H9 (cell line): ENCODE data around the gene A4GNT. TPM values are rescaled to one million over a fixed set of nuclear protein-coding genes. Genes with fewer than 3 reads are reported as not detected.
A peak's percentile ranks its signal among the peaks of the same experiment; 100 is the strongest.

ENCODE experiments used
- DNase-seq: peaks from one replicate; pipeline ENCODE4 v3.0.0-alpha.2; 2017
- H2AFZ ChIP-seq: one replicate; pipeline ENCODE4 v1.6.1; 2013; ENCODE audit warnings: mild to moderate bottlenecking, low read length, control low read depth, moderate library complexity
- H2AK5ac ChIP-seq: 2 replicates; pipeline ENCODE4 v1.6.1; 2013; ENCODE audit warnings: low read length, control low read depth, mixed read lengths; ENCODE audit not compliant: insufficient read length
- H2BK120ac ChIP-seq: one replicate; pipeline ENCODE4 v1.6.1; 2013; ENCODE audit warnings: low read depth, mild to moderate bottlenecking, low read length, control low read depth, inconsistent platforms; ENCODE audit not compliant: poor library complexity, severe bottlenecking
- H2BK12ac ChIP-seq: 2 replicates; pipeline ENCODE4 v1.6.1; 2013; ENCODE audit warnings: low read length, control low read depth, mixed read lengths, low read depth; ENCODE audit not compliant: insufficient read length
- H2BK15ac ChIP-seq: 2 replicates; pipeline ENCODE4 v1.6.1; 2013; ENCODE audit warnings: low read depth, low read length, control low read depth
- H2BK20ac ChIP-seq: one replicate; pipeline ENCODE4 v1.6.1; 2013; ENCODE audit warnings: low read depth, mild to moderate bottlenecking, low read length, control low read depth, inconsistent platforms; ENCODE audit not compliant: poor library complexity, severe bottlenecking
- H2BK5ac ChIP-seq: 2 replicates; pipeline ENCODE4 v1.6.1; 2013; ENCODE audit warnings: low read length, control low read depth, mixed read lengths; ENCODE audit not compliant: insufficient read length
- H3K14ac ChIP-seq: 2 replicates; pipeline ENCODE4 v1.6.1; 2013; ENCODE audit warnings: low read length, control low read depth; ENCODE audit not compliant: insufficient read depth
- H3K18ac ChIP-seq: 2 replicates; pipeline ENCODE4 v1.6.1; 2013; ENCODE audit warnings: low read depth, mild to moderate bottlenecking, mixed read lengths, low read length, control low read depth; ENCODE audit not compliant: insufficient read length
- H3K23ac ChIP-seq: 2 replicates; pipeline ENCODE4 v1.6.1; 2013; ENCODE audit warnings: low read length, control low read depth, mixed read lengths, low read depth; ENCODE audit not compliant: insufficient read length
- H3K23me2 ChIP-seq: 2 replicates; pipeline ENCODE4 v1.6.1; 2013; ENCODE audit warnings: low read depth, mild to moderate bottlenecking, mixed read lengths, low read length, control low read depth; ENCODE audit not compliant: insufficient read length, poor library complexity, severe bottlenecking
- H3K27ac ChIP-seq: 2 replicates; pipeline ENCODE4 v1.5.1; 2013; ENCODE audit warnings: low read length, control low read depth, mixed read lengths, low read depth; ENCODE audit not compliant: insufficient read length
- H3K27me3 ChIP-seq: 2 replicates; pipeline ENCODE4 v1.6.1; 2013; ENCODE audit warnings: low read length, control low read depth, inconsistent platforms; ENCODE audit not compliant: insufficient read depth
- H3K4ac ChIP-seq: 2 replicates; pipeline ENCODE4 v1.6.1; 2013; ENCODE audit warnings: low read depth, mild to moderate bottlenecking, control low read depth, inconsistent platforms, low read length, moderate library complexity
- H3K4me1 ChIP-seq: 2 replicates; pipeline ENCODE4 v1.6.1; 2013; ENCODE audit warnings: low read length, control low read depth, inconsistent platforms; ENCODE audit not compliant: insufficient read depth
- H3K4me2 ChIP-seq: 2 replicates; pipeline ENCODE4 v1.6.1; 2013; ENCODE audit warnings: low read length, control low read depth, mixed read lengths; ENCODE audit not compliant: insufficient read length, insufficient read depth
- H3K56ac ChIP-seq: 2 replicates; pipeline ENCODE4 v1.6.1; 2013; ENCODE audit warnings: low read depth, mild to moderate bottlenecking, mixed read lengths, low read length, control low read depth; ENCODE audit not compliant: insufficient read length
- H3K79me1 ChIP-seq: 2 replicates; pipeline ENCODE4 v1.6.1; 2013; ENCODE audit warnings: low read depth, mild to moderate bottlenecking, moderate library complexity, low read length, control low read depth, inconsistent platforms; ENCODE audit not compliant: insufficient read depth, poor library complexity, severe bottlenecking
- H3K79me2 ChIP-seq: 2 replicates; pipeline ENCODE4 v1.6.1; 2013; ENCODE audit warnings: low read length, control low read depth, inconsistent platforms; ENCODE audit not compliant: insufficient read depth
- H3K9ac ChIP-seq: 2 replicates; pipeline ENCODE4 v1.6.1; 2013; ENCODE audit warnings: low read length, control low read depth, mixed read lengths; ENCODE audit not compliant: insufficient read length; ENCODE audit errors: extremely low read depth
- H3K9me3 ChIP-seq: one replicate; pipeline ENCODE4 v1.6.1; 2013; ENCODE audit warnings: low read depth, low read length, inconsistent platforms; ENCODE audit not compliant: control insufficient read depth
- H3T11ph ChIP-seq: one replicate; pipeline ENCODE4 v1.6.1; 2013; ENCODE audit warnings: mild to moderate bottlenecking, low read length, control low read depth, inconsistent platforms
- H4K20me1 ChIP-seq: one replicate; pipeline ENCODE4 v1.6.1; 2013; ENCODE audit not compliant: control insufficient read depth, insufficient read length, insufficient read depth
- H4K5ac ChIP-seq: 2 replicates; pipeline ENCODE4 v1.6.1; 2013; ENCODE audit warnings: low read depth, mild to moderate bottlenecking, mixed read lengths, low read length, control low read depth; ENCODE audit not compliant: insufficient read length
- H4K8ac ChIP-seq: replicated peaks from 2 replicates; pipeline ENCODE4 v1.6.1; 2013; ENCODE audit warnings: low read length, control low read depth, mixed read lengths, low read depth; ENCODE audit not compliant: insufficient read length
- H4K91ac ChIP-seq: 2 replicates; pipeline ENCODE4 v1.6.1; 2013; ENCODE audit warnings: low read depth, mild to moderate bottlenecking, moderate library complexity, mixed read lengths, low read length, control low read depth; ENCODE audit not compliant: insufficient read length
- H3K27ac Mint-ChIP-seq, 3 experiments: 2 replicates in 2 of 3; 3 replicates in 1 of 3; pipeline ENCODE4 v1.8.0; 2020 to 2021; ENCODE audit warnings: mixed read lengths in 3 of 3, mild to moderate bottlenecking in 1 of 3, moderate library complexity in 1 of 3
- H3K27me3 Mint-ChIP-seq: 2 replicates; pipeline ENCODE4 v1.8.0; 2021; ENCODE audit warnings: low read depth, mild to moderate bottlenecking, moderate library complexity, mixed read lengths
- H3K36me3 Mint-ChIP-seq, 3 experiments: 2 replicates in 2 of 3; 3 replicates in 1 of 3; pipeline ENCODE4 v1.8.0; 2020 to 2021; ENCODE audit warnings: low read depth in 3 of 3, mixed read lengths in 3 of 3; ENCODE audit not compliant: insufficient read depth in 1 of 3
- H3K4me1 Mint-ChIP-seq, 2 experiments: 2 replicates each; pipeline ENCODE4 v1.8.0; 2020; ENCODE audit warnings: mixed read lengths in 2 of 2
- H3K4me3 Mint-ChIP-seq, 2 experiments: 2 replicates in 1 of 2; 3 replicates in 1 of 2; pipeline ENCODE4 v1.8.0; 2020 to 2021; ENCODE audit warnings: mild to moderate bottlenecking in 2 of 2, mixed read lengths in 2 of 2, moderate library complexity in 1 of 2
- H3K9me3 Mint-ChIP-seq, 2 experiments: 2 replicates in 1 of 2; 3 replicates in 1 of 2; pipeline ENCODE4 v1.8.0; 2020; ENCODE audit warnings: mild to moderate bottlenecking in 2 of 2, mixed read lengths in 2 of 2, moderate library complexity in 1 of 2
- CTCF ChIP-seq: fragments of 200-600 bp; sonication (generic); conservative IDR thresholded peaks from 3 replicates; pipeline ENCODE4 v1.8.0; 2021; ENCODE audit warnings: antibody characterized with exemption, mild to moderate bottlenecking
- WGBS: extraction: QIAGEN DNeasy Blood & Tissue Kit; methylation state at CpG from one replicate; pipeline ENCODE4 v1.1.7; 2013; ENCODE audit warnings: missing lambda C conversion rate, low lambda C conversion rate, mixed read lengths; ENCODE audit not compliant: insufficient read length; ENCODE audit errors: extremely low coverage; 5-methylcytosine and 5-hydroxymethylcytosine counted together
- total RNA-seq: library from RNA; stranded (reverse); gene quantifications from 2 replicates; pipeline ENCODE4 v1.2.1, GENCODE V29; 2021

The A4GNT gene
- total RNA-seq, 1 experiment from 2014 or later = not detected

GRCh38 chr3:138118612-138119422, 13.4 kb downstream of the A4GNT start:
- Histone ChIP-seq H2BK20ac (no peak overlapping the region), H4K20me1 (no peaks in the 10 kb centered on the region), H2BK120ac (no peak overlapping the region), H3K79me1 (no peaks in the 10 kb centered on the region), H3K23me2 (peaks cover 7% of the 10 kb centered on the region), H4K91ac (no peak overlapping the region), H3K79me2 (no peaks in the 10 kb centered on the region), H3K56ac (no peak overlapping the region), H3K9me3 (no peaks in the 10 kb centered on the region), H3K18ac (no peak overlapping the region), H3K23ac (no peak overlapping the region), H3T11ph (no peak overlapping the region), H3K4ac (no peak overlapping the region), H3K27me3 (no peaks in the 10 kb centered on the region), H3K27ac (no peak overlapping the region), H3K14ac (no peak overlapping the region), H4K5ac (no peak overlapping the region), H3K9ac (no peak overlapping the region), H2BK12ac (no peak overlapping the region), H2BK15ac (no peak overlapping the region), H4K8ac (no peak overlapping the region), H3K4me2 (no peak overlapping the region), H2AK5ac (no peak overlapping the region), H2BK5ac (no peak overlapping the region), H3K4me1 (no peaks in the 10 kb centered on the region), H2AFZ (no peak overlapping the region)
- Mint-ChIP-seq H3K4me1 (peaks cover 22 to 26% of the 10 kb centered on the region in 2 experiments), H3K27me3 (peaks cover 3% of the 10 kb centered on the region; the same call in 1 of the 2 replicates), H3K36me3 (peaks cover 0 to 10% (median 2%) of the 10 kb centered on the region in 3 experiments; a peak in 2 of 7 replicates), H3K9me3 (peaks cover 8% of the 10 kb centered on the region in 2 experiments; a peak in 4 of 5 replicates), H3K27ac (no peak overlapping the region), H3K4me3 (no peak overlapping the region)
- peak; percentile 87 for TF ChIP-seq CTCF
- no CpG with 5 or more reads among the region's 8 CpGs for WGBS
- peak; percentile 92 for DNase-seq
